Fibroblast of skin of back (primary cell): ENCODE measurements around the gene TBCD.

Experiments
- DNase-seq: peaks from one replicate; pipeline ENCODE4 v3.0.0-alpha.2; 2013

The TBCD gene

DNA sequence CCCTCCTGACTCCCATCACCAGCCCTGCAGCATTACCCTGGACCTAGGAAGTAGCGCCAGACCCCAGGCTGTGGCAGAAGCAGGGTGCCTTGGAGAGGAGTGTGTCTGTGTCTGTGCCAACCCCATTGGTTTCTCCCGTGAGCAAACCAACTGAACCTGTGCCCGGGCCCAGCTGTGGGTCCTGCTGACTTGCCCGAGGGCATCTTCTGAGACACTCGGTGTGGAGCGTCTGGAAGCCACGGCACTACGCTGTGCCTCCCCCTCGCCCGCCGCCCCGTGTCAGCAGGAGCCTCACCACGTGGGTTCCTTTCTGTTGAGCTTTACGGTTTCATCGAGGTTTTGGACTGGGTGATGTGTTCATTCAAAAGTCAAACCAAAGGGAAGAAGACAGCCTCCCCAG lies 60.2 kb downstream of the TBCD start:
- DNase-seq = no peak

DNA sequence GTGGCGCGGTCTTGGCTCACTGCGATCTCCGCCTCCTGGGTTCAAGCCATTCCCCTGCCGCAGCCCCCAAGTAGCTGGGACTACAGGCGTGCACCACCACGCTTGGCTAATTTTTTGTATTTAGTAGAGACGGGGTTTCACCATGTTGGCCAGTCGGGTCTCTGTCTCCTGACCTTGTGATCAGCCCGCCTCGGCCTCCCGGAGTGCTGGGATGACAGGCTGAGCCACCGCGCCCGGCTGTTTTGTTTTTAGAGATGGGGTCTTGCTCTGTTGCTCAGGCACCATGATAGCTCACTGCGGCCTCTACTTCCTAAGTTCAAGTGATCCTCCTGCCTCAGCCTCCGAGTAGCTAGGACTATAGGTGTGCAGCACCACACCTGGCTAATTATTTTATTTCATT lies 60.7 kb downstream of the TBCD start:
- no peak for DNase-seq

DNA sequence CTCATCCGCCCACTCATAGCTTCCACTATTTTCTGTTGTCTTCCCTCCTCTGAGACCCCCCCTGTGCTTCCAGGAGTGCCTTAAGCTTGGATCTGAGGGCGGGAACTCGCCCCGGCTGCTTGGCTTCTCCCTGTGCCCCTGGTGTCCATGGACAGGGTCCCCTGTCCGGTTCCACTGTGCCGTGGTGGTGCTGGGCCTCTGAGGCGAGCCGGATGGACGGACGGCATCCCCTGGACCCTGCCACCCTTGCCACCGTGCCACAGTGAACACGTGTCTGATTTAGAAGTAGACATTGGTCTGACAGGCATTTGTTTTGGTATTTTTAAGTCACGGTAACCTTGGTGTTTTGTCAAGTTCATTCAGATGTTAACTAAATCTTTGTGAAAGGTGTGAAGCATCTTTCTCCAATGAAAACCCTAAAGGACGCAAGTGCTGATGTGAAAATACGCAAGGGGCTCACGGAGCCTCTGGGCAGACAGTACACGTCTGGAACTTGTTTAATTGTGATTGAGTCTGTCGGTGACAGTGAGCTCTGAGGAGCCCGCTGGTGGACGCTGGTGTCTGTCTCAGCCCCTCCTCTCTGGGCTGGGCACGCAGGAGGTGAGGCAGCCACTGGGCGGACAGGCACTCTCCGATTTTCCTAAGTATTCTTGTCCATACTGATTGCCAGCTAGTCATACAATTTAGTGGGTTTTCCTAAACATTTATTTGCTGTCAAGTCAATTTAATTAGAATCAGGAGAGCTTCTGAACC lies 61.6 kb downstream of the TBCD start:
- DNase-seq = no peak

DNA sequence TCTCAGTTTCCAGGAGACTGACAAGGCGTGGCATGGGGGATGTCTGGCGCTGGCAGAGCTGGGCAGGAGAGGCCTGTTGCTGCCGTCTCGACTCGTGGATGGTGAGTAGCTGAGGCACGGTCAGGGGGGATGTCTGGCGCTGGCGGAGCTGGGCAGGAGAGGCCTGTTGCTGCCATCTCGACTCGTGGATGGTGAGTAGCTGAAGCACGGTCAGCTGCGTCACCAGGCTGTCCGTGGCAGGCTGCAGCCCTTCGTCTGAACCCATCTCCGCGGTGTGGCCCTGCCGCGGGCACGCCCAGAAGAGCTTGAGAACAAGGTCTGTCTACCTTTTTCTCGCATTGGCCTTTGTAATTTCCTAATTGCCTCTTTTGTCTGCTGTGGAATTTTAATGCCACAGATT lies 63.0 kb downstream of the TBCD start:
- no peak for DNase-seq

DNA sequence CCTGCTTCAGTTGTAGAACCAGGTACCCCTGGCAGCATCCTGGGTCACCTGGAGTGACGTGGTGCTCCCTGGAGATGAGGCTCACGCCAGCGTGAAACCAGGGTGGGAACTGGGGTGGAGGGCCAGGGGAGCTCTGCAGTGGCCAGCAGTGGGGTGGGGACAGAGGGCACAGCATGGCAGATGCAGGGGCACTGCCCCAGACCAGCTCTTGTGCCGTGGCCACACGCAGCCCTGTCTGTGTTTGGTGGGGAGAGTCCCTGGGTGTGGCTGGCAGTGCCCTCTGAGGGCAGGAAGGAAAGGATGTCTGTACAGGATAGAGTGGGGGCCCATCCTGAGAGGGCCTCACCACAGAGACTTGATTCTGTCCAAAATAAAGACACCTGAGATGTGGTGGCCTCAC lies 63.5 kb downstream of the TBCD start:
- no peak for DNase-seq

DNA sequence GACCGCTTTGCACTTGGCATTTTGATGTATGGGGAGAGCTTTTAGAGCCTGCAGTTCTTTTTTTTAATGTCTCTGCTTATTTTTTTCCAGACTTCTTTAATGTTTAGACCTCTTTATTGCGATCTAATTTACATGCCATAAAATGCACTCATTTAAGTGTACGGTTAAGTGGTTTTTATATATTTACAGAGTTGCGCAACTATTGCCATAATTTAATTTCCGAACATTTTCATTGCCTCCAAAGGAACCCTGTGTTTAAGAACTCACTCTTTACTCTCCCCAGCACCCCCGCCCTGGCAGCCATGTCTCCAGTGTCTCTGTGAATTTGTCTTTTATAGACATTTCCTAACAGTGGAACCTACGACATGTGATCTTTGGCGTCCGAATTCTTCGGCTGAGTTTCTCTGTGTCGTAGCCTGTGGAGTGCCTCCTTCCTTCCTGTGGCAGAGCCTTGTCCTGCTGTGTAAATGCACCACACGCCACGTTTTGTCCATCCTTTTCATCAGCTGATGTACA lies 64.0 kb downstream of the TBCD start:
- DNase-seq = no peak

DNA sequence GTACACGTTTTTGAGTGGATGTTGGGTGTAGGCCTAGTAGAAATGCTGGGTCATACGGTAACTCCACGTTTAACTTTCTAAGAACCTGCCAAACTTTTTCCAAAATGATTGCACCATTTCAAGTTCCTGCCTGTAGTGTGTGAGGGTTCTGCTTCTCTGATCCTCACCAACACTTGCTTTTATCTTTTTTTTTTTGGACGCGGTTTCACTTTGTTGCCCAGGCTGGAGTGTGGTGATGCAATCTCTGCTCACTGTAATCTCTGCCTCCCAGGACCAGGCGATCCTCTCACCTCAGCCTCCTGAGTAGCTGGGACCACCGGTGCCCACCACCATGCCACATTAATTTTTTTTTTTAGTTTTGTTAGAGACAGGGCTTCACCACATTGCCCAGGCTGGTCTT lies 64.5 kb downstream of the TBCD start:
- DNase-seq = no peak

DNA sequence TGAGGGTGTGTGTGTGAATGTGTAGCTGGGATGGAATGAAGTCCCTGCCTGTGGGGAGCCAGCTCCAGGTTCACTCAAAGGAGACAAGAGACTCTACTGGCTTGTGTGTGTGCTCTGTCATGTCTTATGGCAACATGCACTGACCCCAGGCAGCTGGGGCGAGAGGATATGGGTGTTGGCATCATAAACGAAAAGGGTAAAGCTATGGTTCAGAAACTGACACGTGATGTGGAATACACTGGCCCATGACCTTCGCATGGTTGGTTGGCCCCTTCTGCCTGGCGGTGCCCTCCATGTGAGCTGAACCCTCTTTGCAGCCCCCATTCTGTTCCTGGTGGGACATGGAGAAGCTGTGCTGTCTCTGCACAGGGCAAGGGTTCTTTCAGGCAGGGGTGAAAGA lies 66.1 kb downstream of the TBCD start:
- DNase-seq = peak; percentile 38

DNA sequence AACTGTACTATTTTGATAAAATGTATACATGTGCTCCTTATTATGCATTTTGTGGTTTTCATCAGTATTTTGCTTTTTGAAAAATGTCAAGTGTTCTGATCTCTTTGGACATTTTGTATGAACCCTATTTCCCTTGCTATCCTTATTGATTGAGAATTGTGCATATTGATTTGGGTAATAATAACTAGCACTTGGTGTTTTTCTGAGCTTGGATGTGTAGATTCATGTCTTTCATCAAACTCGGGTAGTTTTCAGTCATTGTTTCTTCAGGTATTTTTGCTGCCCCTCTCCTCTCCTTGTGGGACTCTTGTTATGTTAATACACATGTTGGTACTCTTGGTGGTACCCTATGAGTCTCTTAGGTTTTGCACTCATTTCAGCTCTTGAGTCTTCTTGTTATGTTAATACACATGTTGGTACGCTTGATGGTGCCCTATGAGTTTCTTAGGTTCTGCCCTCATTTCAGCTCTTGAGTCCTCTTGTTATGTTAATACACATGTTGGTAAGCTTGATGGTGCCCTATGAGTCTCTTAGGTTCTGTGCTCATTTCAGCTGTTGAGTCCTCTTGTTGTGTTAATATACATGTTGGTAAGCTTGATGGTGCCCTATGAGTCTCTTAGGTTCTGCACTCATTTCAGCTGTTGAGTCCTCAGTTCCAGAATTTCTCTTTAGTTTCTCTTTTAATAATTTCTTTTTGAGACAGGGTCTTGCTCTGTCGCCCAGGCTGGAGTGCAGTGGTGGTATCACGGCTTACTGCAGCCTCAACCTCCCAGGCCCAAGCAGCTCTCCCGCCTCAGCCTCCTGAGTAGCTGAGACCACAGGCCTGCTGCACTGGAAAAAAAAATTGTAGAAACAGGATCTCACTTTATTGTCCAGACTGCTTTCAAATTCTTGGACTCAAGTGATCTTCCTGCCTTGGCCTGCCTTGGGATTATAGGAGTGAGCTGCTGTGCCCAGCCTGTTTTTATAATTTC lies 68.7 kb downstream of the TBCD start:
- no peak for DNase-seq

DNA sequence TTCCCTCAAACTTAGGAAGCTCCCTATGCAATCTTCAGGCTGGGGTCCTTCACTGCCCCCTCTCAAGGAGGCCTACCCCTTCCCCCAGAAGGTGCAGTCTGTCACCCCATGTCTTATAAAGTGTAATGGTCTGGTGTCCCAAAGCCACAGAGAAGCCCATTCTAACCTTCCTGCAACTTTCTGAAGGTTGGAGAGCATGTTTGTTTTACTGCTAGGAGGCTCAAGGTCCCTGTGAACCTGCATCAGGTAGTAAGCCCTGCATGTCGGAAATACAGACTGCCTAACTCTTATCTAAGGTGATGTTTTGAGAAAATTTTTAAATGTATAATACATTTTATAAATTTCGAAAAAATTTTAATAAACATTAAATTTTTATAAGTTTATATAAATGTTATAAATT lies 69.7 kb downstream of the TBCD start:
- no peak for DNase-seq

DNA sequence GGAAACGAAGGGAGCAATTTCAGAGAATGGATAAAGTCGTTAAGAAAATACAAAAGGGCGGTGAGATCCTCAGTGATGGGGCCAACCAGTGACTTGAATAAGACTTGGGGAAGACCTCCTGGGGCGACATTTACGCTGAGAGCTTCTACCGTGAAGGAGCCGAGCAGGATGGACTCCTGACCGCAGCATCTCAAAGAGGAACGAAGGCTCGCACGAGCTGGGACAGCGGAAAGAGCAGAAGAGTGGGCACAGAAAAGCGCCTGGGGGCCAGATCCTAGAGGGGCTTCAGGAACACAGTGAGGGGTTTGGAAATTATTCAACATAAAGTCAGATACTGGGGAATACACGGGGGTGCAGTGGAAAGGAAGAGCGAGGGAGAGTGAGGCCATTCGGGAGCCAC lies 70.4 kb downstream of the TBCD start:
- no peak for DNase-seq

DNA sequence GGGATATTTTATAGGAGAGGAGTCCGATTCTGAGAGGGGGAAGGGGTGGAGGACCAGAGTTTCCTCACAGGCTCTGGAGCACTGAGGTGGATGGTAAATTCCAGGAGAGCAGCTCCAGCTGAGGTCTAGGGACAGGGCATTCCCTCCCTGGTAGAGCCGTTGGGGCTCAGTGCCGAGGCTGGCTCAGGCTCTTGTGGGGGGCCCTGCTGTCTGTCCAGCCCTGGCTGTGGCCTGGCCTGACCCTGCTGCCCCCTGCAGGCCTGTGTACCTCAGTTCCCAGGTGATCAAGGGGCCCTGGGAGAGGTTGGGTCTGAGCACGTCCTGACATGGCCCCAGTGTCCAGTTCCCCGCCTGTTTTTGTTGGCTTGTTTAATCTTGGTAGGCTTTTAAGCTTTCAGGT lies 71.1 kb downstream of the TBCD start:
- no peak for DNase-seq

DNA sequence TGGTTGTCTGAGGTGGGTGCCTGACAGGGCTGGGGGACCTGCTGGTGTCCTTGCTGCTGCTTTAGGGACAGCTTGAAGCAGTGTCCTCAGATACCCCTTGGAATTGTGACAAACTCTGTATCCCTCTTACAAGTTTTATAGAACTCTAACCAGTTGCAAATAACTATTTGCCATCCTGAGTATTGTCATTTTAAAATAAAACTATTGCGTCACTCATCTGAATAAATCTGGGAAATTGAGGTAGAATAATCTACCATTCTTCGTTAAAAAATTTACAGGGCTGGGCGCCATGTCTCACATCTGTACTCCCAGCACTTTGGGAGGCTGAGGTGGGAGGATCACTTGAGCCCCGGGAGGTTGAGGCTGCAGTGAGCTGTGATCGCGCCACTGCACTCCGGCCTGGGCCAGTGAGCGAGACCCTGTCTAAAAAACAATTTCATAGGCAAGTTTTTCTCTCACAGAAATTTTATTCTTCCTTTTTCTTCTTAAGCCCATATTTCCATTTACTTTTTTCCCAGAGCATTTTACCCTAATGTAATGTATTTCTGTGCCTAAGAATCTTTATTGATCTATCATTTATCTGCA lies 73.8 kb downstream of the TBCD start:
- no peak for DNase-seq

DNA sequence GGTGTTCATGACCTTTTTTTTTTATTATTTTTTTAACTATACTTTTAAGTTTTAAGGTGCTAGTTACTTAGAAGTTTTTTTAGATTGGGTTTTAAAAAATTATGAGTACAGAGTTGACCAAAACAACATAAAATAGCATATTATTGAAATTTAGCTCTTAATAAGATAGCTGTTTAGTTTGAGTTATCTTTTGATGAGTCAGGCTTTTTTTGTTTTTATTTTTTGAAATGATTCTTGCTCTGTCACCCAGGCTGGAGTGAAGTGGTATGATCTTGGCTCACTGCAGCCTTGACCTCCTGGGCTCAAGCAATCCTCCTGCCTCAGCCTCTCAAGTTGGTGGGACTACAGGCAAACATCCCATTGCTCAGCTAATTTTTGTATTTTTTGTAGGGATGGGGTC lies 74.3 kb downstream of the TBCD start:
- DNase-seq = no peak

DNA sequence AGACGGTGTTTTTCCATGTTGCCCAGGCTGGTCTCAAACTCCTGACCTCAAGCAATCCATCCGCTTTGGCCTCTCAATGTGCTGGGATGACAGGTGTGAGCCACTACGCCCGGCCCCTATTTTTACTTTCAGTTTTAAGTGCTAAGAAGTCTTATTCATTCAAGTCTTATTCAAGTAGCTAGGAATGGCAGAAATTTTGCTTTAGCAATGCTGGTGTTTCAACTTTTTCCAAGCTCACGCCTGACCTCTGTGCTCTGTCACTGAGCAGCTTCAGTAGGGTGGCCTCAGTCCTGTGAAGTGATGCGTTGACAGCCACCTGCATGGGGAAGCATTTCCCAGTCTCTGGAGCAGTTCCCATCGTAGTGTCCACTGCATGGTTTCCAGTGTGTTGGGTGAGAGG lies 75.1 kb downstream of the TBCD start:
- no peak for DNase-seq

DNA sequence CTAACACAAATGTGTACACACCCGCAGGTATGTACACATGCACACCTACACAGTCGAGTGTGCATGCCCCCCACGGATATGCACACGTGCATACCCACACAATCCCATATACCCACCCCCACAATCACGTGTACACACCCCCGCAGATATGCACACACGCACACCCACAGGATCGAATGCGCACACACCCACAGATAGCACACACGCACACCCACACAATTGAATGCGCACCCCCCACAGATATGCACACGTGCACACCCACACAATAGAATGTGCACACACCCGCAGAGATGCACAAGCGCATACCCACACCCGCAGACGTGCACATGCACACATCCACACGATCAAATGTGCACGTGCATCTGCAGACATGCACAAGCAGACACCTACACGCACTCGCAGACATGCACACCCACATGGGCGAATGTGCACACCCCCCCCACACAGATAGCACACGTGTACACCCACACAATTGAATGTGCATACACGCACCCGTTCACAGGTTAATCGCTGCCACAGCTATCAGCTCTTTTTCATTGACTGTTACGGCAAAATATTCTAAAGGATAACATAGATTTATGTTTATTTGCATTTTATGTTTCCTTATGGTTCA lies 77.1 kb downstream of the TBCD start:
- DNase-seq = no peak

DNA sequence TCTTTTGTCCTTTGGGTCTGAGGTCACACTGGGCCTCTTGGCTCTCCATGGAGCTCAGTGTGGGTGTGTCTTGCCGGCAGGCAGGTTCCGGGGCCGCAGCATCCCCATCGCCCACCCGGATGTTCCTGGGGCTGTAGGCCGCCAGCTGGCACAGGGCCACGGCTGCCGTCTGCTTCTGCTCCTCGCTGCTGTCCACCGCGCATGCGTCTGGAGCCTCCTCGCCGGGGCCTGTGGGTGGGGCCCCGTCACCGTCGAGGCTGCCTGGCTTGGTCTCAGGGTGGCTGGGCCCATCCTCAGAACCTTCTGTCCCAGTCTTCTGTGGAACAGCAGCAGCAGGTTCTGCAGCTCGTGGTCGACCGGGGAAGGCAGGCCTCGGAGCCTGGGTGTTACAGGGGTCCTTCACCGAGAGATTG lies 78.4 kb downstream of the TBCD start:
- no peak for DNase-seq

DNA sequence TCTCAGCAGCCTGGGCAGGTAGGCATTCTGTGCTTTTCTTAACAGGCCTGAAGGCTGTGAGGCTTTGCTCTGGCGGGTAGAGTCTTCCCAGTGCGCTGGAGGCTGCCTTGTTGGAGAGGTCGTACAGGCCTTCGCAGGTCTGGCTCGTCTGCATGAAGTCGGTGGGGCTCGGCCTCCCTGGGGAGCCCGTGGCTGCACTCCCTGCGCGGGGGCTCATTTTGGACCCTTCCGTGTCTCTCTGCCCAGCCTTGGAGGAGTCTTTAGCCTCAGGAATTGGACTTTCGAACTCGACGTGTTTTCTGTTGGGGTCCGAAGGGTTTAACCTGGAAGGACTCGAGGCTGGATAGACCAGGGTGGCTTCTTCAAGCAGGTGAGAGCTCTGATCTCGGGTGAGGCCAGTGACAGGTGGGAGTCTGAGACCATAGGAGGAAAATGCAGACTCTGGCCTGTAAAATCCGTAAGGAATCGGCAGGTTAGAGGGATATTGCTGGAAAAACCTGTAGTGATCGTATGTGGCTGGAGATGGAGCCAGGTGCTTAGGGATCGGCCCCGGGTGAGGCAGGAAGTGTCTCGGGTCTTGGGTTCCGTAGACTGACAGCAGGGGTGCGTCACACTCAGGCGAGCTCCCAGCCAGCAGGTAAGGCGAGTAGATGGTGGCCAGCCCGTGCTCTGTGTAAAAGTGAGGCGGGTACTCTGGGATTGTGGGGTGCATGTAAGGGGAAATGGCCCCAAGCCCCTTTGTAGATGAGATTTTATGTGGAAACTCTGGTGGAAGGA lies 79.4 kb downstream of the TBCD start:
- DNase-seq = no peak

DNA sequence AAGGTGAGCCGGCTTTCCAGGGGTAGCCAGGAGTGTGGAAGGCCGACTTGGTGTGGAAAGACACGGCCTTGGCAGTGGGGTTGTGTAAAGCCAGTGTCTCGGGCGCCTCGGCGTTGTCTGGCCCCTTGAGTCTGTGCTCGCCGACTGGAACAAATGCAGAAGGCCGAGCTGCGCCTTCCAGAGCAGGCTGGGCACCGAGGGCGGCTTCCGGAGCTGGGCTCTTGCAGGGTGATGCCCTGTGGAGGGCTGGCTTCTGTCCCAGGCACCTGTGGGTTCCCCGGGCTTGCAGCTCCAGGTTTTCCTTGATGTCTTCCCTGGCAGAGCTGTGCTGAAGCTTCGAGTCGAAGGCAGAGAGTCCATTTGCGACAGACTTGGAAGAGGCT lies 79.9 kb downstream of the TBCD start:
- no peak for DNase-seq

DNA sequence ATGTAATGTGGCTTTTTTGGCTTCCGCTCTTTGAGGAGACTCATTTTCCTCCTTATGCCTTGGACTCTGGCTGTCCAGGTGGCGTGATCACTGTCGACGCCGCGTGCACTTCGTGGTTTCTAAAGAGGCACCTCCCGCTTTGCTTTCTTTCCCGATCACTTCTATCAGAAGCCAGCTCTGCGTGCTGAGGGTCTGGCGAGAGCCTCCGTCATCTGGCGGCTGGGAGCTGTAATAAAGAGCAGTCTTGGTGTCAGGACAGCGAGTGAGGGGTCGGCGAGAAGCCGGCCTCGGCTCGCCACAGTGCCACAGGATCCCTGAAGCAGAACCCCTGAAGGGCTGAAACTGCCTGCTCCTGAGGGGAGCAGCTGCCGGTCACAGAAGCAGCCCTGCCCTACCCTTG lies 80.5 kb downstream of the TBCD start:
- no peak for DNase-seq

DNA sequence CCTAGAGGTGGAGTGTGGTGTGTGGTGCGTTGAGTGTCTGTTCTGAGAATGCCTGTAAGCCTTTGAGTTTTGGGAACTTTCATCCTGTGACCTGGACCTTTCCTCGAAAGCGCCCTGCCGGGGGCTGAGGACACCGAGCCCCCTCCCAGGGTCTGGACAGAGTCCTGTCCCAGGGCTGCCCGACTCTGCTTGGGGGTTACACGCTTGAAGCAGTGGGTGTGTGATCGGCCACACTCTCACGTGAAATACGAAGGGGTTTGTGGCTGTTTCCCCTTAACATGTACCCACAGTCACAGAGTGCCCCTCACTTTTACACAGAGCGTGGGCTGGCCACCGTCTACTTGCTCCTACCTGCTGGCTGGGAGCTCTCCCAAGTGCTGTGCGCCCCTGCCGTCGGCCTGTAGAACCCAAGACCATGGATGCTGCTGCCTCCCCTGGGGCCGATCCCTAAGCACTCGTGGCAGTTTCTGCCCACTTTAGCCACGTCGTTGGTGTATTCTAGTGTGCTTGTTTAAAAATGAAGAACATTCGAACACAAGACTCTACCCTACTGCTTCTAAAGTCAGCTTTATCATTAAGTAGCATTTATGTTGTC lies 81.1 kb downstream of the TBCD start:
- no peak for DNase-seq

DNA sequence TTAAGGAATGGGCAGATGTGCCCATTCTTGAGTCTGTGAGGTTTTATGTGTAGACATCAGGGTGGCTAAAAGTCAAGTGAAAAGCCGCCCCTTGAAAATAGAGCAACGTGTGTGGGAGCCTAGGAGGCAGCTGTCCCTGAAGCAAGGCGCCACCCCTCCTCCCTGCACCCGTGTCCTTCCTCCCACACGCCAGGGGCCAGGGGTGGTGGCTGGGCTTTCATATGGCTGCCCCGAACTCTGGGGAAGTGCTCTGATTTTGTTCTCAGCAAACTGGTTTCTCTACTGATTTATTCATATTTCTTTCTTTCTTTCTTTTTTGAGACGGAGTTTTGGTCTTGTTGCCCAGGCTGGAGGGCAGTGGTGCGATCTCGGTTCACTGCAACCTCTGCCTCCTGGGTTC lies 83.3 kb downstream of the TBCD start:
- no peak for DNase-seq
